ENCODE measurements around the gene NDRG2.

The NDRG2 gene

GRCh38 chr14:21024585-21025370, at the start of gene NDRG2:
NDRG2 (minus strand) TSS chr14:21025061; CDS start chr14:21023315, 1,746 bp downstream.
- peak; percentile 86 for DNase-seq (ENCODE audit: low spot score)

GRCh38 chr14:21073921-21074320, 49.1 kb upstream of the NDRG2 start:
- DNase-seq (ENCODE audit: low spot score): no peak

- DNase-seq (ENCODE audit: low spot score): no peak
Observed at GRCh38 chr14:21072781-21073339, 48.0 kb upstream of the NDRG2 start.

GRCh38 chr14:21072031-21072473, 47.2 kb upstream of the NDRG2 start:
- no peak for DNase-seq (ENCODE audit: low spot score)

GRCh38 chr14:21071225-21072030, 46.6 kb upstream of the NDRG2 start:
- DNase-seq (ENCODE audit: low spot score): peak; percentile 87

- no peak for DNase-seq (ENCODE audit: low spot score)
Observed at GRCh38 chr14:21070610-21071224, 45.9 kb upstream of the NDRG2 start.

- peak; percentile 84 for DNase-seq (ENCODE audit: low spot score)
Observed at GRCh38 chr14:21070083-21070609, 45.3 kb upstream of the NDRG2 start, which contains the start of gene ARHGEF40. ARHGEF40 (plus strand) TSS chr14:21070304; CDS start chr14:21070397, 93 bp downstream.

GRCh38 chr14:21069388-21070082, 44.7 kb upstream of the NDRG2 start:
- DNase-seq (ENCODE audit: low spot score): peak; percentile 82

- DNase-seq (ENCODE audit: low spot score): peak; percentile 72
Observed at GRCh38 chr14:21068521-21069387, 43.9 kb upstream of the NDRG2 start.

GRCh38 chr14:21066882-21067502, 42.1 kb upstream of the NDRG2 start:
- no peak for DNase-seq (ENCODE audit: low spot score)

- DNase-seq (ENCODE audit: low spot score): no peak
Observed at GRCh38 chr14:21063479-21063878, 38.6 kb upstream of the NDRG2 start.

GRCh38 chr14:21061347-21061668, 36.4 kb upstream of the NDRG2 start:
- no peak for DNase-seq (ENCODE audit: low spot score)

- DNase-seq (ENCODE audit: low spot score): no peak
Observed at GRCh38 chr14:21060614-21061346, 35.9 kb upstream of the NDRG2 start.

- DNase-seq (ENCODE audit: low spot score): no peak
Observed at GRCh38 chr14:21059842-21060613, 35.2 kb upstream of the NDRG2 start.

- no peak for DNase-seq (ENCODE audit: low spot score)
Observed at GRCh38 chr14:21058903-21059302, 34.0 kb upstream of the NDRG2 start.

GRCh38 chr14:21057803-21058675, 33.2 kb upstream of the NDRG2 start, which contains the start of gene RNASE8:
RNASE8 (plus strand) TSS chr14:21057822; CDS start chr14:21057893, 71 bp downstream.
- DNase-seq (ENCODE audit: low spot score): no peak

- no peak for DNase-seq (ENCODE audit: low spot score)
Observed at GRCh38 chr14:21056520-21057163, 31.8 kb upstream of the NDRG2 start.

Measured in ecto neural progenitor cell (in vitro differentiated cells).